Sigmoid colon (tissue), 7 donors: ENCODE measurements around the gene MOAP1. TPM values are rescaled to one million over a fixed set of nuclear protein-coding genes. Genes with fewer than 3 reads are reported as not detected.

Experiments
- DNase-seq: peaks from one replicate; pipeline ENCODE4 v3.0.0-alpha.2; 2019
- H3K27ac ChIP-seq, 4 donors: fragments of 200-600 bp; sonication (generic); one replicate each; pipeline ENCODE4 v1.5.1; 2016 to 2019; ENCODE audit warnings: mild to moderate bottlenecking in 1 of 4
- H3K27me3 ChIP-seq, 3 donors: fragments of 200-600 bp; sonication (generic); one replicate each; pipeline ENCODE4 v1.5.1; 2019; ENCODE audit warnings: mild to moderate bottlenecking in 1 of 3
- H3K36me3 ChIP-seq, 4 donors: fragments of 200-600 bp; sonication (generic); one replicate each; pipeline ENCODE4 v1.5.1; 2016 to 2019
- H3K4me1 ChIP-seq, 4 donors: fragments of 200-600 bp; sonication (generic); one replicate each; pipeline ENCODE4 v1.5.1; 2017 to 2019
- H3K4me3 ChIP-seq, 4 donors: fragments of 200-600 bp; sonication (generic); one replicate each; pipeline ENCODE4 v1.5.1; 2017 to 2019; ENCODE audit warnings: mild to moderate bottlenecking in 2 of 4, moderate library complexity in 1 of 4
- H3K9me3 ChIP-seq, 4 donors: fragments of 200-600 bp in 3 of 4; sonication (generic) in 3 of 4; one replicate each; pipeline versions ENCODE4 v1.5.1 to v1.6.1; 2013 to 2019
- EP300 ChIP-seq, 4 donors: sonication (generic); formaldehyde crosslinking; IDR thresholded peaks; one replicate each; pipeline ENCODE4 v1.6.1; 2017; ENCODE audit warnings: antibody characterized with exemption in 4 of 4
- POLR2A ChIP-seq, 2 donors: fragments of 450-650 bp; IDR thresholded peaks; one replicate each; pipeline ENCODE4 v1.6.1; 2016; ENCODE audit warnings: antibody characterized with exemption in 2 of 2, mild to moderate bottlenecking in 2 of 2, moderate library complexity in 2 of 2
- POLR2AphosphoS5 ChIP-seq, 4 donors: sonication (generic); formaldehyde crosslinking; IDR thresholded peaks; one replicate each; pipeline ENCODE4 v1.6.1; 2017; ENCODE audit warnings: antibody characterized with exemption in 4 of 4
- WGBS, 2 donors: extraction: QIAGEN DNeasy Blood & Tissue Kit; methylation state at CpG; one replicate each; pipeline ENCODE4 v1.1.7; 2013; 5-methylcytosine and 5-hydroxymethylcytosine counted together
- intact Hi-C: fragments of 100-400 bp; cut with DNase I; formaldehyde crosslinking; loops from one replicate; pipeline ENCODE4 v1.15.1; 2023
- polyA plus RNA-seq, 3 donors: library from polyadenylated mRNA; stranded (reverse); fragments of 200-250 nt; gene quantifications; one replicate each; pipeline ENCODE4 v1.2.3, GENCODE V29; 2013
- total RNA-seq, 4 donors: library from RNA; depleted of rRNA; stranded (reverse); fragments of >200 nt; gene quantifications; one replicate each; pipeline ENCODE4 v1.1.0, GENCODE V29; 2016
- TF ChIP-seq, protein P1 (sequence below), 4 experiments: fragments of 450-650 bp in 3 of 4; fragments of 200-600 bp in 1 of 4; IDR thresholded peaks; one replicate each; pipeline ENCODE4 v1.5.1; 2016 to 2019; ENCODE audit warnings: antibody characterized with exemption in 4 of 4, mild to moderate bottlenecking in 3 of 4, moderate library complexity in 2 of 4
- donor health status: healthy with polysubstance abuse.
- donor health status: Bipolar disorder and iron deficiency.
- donor health status: healthy.

The MOAP1 gene
- total and polyA plus RNA-seq, 7 donors: 19.7 to 65.3 (median 31.3) TPM

DNA sequence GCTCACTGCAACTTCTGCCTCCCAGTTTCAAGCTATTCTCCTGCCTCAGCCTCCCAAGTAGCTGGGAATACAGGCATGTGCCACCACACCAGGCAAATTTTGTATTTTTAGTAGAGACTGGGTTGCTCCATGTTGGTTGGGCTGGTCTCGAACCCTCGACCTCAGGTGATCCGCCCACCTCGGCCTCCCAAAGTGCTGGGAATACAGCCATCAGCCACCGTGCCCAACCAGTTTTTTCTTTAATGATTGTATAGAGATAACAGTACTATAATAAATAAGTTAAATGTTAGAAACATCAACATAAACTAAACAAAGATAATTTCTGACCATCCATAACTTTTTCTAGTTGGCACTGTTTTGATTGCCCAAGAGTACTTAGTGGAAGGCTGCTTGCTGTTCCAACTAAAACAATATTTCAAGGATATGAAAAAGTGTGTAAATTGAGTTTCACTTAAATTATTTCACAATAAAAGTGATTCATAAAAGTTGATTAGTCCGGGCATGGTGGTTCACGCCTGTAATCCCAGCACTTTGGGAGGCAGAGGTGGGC is 16.5 kb upstream of the MOAP1 start:
- Histone ChIP-seq H3K9me3 (no peaks in the 10 kb centered on the region), H3K4me3 (no peak overlapping the region), H3K27me3 (no peaks in the 10 kb centered on the region), H3K4me1 (peaks cover 0 to 15% (median 13%) of the 10 kb centered on the region in 4 donors), H3K36me3 (no peaks in the 10 kb centered on the region), H3K27ac (no peak overlapping the region)
- WGBS, 2 donors: 74 to 83% methylated on average over 7 of the region's 7 CpGs
- intact Hi-C loops: loop anchor here (10.0 kb wide), 1 partner anchor 584 kb away; the partner anchor contains the start of gene PRIMA1
- TF ChIP-seq, protein P1, sequence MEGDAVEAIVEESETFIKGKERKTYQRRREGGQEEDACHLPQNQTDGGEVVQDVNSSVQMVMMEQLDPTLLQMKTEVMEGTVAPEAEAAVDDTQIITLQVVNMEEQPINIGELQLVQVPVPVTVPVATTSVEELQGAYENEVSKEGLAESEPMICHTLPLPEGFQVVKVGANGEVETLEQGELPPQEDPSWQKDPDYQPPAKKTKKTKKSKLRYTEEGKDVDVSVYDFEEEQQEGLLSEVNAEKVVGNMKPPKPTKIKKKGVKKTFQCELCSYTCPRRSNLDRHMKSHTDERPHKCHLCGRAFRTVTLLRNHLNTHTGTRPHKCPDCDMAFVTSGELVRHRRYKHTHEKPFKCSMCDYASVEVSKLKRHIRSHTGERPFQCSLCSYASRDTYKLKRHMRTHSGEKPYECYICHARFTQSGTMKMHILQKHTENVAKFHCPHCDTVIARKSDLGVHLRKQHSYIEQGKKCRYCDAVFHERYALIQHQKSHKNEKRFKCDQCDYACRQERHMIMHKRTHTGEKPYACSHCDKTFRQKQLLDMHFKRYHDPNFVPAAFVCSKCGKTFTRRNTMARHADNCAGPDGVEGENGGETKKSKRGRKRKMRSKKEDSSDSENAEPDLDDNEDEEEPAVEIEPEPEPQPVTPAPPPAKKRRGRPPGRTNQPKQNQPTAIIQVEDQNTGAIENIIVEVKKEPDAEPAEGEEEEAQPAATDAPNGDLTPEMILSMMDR (IDR thresholded peaks at IDR 0.05): no peak
- no peak for TF ChIP-seq POLR2AphosphoS5 (IDR thresholded peaks at IDR 0.05)
- no peak for TF ChIP-seq POLR2A (IDR thresholded peaks at IDR 0.05)
- DNase-seq: no peak

DNA sequence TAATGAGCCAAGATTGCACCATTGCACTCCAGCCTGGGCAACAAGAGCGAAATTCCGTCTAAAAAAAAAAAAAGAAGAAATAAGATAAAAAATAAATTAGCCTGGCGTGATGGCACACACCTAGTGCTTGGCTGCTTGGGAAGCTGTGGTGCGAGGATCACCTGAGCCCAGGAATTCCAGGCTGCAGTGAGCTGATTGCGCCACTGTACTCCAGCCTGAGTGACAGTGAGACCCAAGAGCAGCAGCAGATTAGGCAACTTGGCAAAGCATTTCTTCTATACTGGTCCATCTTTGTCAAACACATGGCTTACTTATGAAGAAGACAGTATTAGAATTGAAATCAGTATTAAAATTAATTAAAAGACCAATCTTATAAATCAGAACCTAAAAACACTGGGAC is 15.9 kb upstream of the MOAP1 start:
- no peak overlapping the region for H3K4me3 ChIP-seq
- peaks cover 0 to 9% (median 6%) of the 10 kb centered on the region in 4 donors for H3K4me1 ChIP-seq
- DNase-seq: no peak
- H3K27ac ChIP-seq: no peak overlapping the region
- intact Hi-C loops: loop anchor here (10.0 kb wide), 1 partner anchor 584 kb away; the partner anchor contains the start of gene PRIMA1
- H3K36me3 ChIP-seq: no peaks in the 10 kb centered on the region
- 98% methylated on average over 5 of the region's 5 CpGs for WGBS, 2 donors
- H3K9me3 ChIP-seq: no peaks in the 10 kb centered on the region
- TF ChIP-seq, protein P1 (IDR thresholded peaks at IDR 0.05): no peak
- TF ChIP-seq POLR2AphosphoS5 (IDR thresholded peaks at IDR 0.05) (no peak), EP300 (IDR thresholded peaks at IDR 0.05) (no peak)
- no peaks in the 10 kb centered on the region for H3K27me3 ChIP-seq

DNA sequence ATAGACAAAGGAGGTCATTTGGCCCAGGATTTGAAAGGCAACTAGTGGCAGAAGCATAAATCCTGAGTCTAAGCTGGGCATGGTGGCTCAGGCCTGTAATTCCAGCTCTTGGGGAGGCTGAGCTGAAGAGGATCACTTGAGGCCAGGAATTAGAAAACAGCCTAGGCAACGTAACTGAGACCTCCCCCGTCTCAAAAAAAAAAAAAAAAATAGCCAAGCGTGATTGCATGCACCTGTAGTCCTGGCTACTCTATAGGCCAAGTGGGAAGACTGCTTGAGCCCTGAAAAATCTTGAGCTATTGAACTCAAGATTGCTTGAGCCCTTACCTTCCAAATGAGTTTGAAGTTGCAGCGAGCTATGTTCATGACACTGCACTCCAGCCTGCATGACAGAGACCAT is 14.3 kb upstream of the MOAP1 start:
- intact Hi-C loops: no loop called here
- WGBS, 2 donors: 88 to 96% methylated on average over 4 of the region's 4 CpGs
- no peak for TF ChIP-seq EP300 (IDR thresholded peaks at IDR 0.05)
- TF ChIP-seq, protein P1 (IDR thresholded peaks at IDR 0.05): no peak
- TF ChIP-seq POLR2A (IDR thresholded peaks at IDR 0.05): no peak
- no peak for TF ChIP-seq POLR2AphosphoS5 (IDR thresholded peaks at IDR 0.05)

DNA sequence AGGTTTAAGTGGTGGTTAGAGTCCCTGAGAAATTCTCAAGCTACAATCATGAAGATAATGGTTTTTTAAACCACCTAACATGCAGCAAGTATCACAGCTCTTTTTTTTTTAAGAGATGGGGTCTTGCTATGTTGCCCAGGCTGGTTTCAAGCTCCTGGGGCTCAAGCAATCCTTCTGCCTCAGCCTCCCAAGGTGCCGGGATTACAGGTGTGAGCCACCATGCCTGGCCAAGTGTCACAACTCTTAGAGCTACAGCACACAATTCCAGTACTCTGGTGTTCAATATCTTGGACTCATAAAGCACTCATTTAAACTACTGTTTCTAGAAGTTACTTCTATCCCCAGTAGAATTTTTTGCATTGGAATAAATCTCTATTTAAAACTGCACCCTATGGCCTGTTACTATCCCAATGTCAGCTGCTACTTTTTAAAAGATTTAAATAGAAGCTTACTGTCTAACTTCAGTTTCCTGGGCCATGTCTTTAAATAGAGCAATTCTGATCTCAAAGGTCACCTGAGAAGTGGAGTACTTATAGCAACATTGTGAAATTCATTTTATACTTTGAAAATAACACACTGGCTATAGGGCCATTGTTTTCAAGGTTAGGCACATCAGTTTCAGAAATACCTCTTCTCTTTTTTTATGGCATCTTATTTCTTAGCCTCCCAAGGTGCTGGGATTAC is 10.8 kb upstream of the MOAP1 start:
- Histone ChIP-seq H3K36me3 (no peaks in the 10 kb centered on the region), H3K27ac (no peak overlapping the region), H3K27me3 (no peaks in the 10 kb centered on the region), H3K4me3 (no peak overlapping the region), H3K4me1 (no peaks in the 10 kb centered on the region), H3K9me3 (no peaks in the 10 kb centered on the region)
- 49 to 86% methylated on average over 1 of the region's 1 CpG for WGBS, 2 donors
- no peak for TF ChIP-seq POLR2AphosphoS5 (IDR thresholded peaks at IDR 0.05)
- TF ChIP-seq, protein P1 (IDR thresholded peaks at IDR 0.05): no peak
- TF ChIP-seq POLR2A (IDR thresholded peaks at IDR 0.05): no peak
- TF ChIP-seq EP300 (IDR thresholded peaks at IDR 0.05): no peak
- no peak for DNase-seq
- intact Hi-C loops: no loop called here

More for the DNA sequence above, 14.3 kb upstream of the MOAP1 start:
- Histone ChIP-seq H3K27ac (no peak overlapping the region), H3K4me3 (no peak overlapping the region), H3K36me3 (no peaks in the 10 kb centered on the region), H3K4me1 (no peaks in the 10 kb centered on the region), H3K27me3 (no peaks in the 10 kb centered on the region), H3K9me3 (no peaks in the 10 kb centered on the region)
- DNase-seq: no peak
